HepG2 (cell line): ENCODE measurements around the gene ITGB2. TPM values are rescaled to one million over a fixed set of nuclear protein-coding genes. Genes with fewer than 3 reads are reported as not detected.

Source experiments
- AGO2 ChIP-seq: fragments of 200-400 bp; formaldehyde crosslinking; optimal IDR thresholded peaks from 2 replicates; pipeline ENCODE3; 2017; ENCODE audit warnings: mild to moderate bottlenecking, low read depth, low read length, moderate library complexity
- FOXA1 ChIP-seq, 2 experiments: fragments of 450-650 bp in 1 of 2; sonication (generic) in 1 of 2; formaldehyde crosslinking in 1 of 2; IDR thresholded peaks; 2 replicates each; pipeline versions ENCODE4 v1.4.0 to v1.6.1; 2016 to 2020; ENCODE audit warnings: missing genetic modification reagents in 1 of 2
- KDM3A ChIP-seq: IDR thresholded peaks from 2 replicates; pipeline ENCODE4 v1.6.1; 2018; ENCODE audit warnings: low read depth, missing compliant biosample characterization
- KLF16 ChIP-seq, 2 experiments: sonication (generic) in 1 of 2; formaldehyde crosslinking in 1 of 2; IDR thresholded peaks; 2 replicates each; pipeline versions ENCODE4 v1.6.1 to v1.8.0; 2016 to 2023; ENCODE audit warnings: missing genetic modification reagents in 2 of 2, missing compliant biosample characterization in 1 of 2
- KMT2B ChIP-seq: IDR thresholded peaks from 2 replicates; pipeline ENCODE4 v1.6.1; 2016; ENCODE audit warnings: missing genetic modification reagents, missing compliant biosample characterization
- NCOA5 ChIP-seq: sonication (generic); formaldehyde crosslinking; IDR thresholded peaks from 2 replicates; pipeline ENCODE4 v1.4.0; 2020; ENCODE audit warnings: missing genetic modification reagents
- NR2C2 ChIP-seq: sonication (generic); formaldehyde crosslinking; IDR thresholded peaks from 2 replicates; pipeline ENCODE4 v1.4.0; 2020; ENCODE audit warnings: missing genetic modification reagents, mild to moderate bottlenecking, moderate library complexity, borderline replicate concordance
- SRSF9 ChIP-seq: fragments of 200-400 bp; formaldehyde crosslinking; IDR thresholded peaks from 2 replicates; pipeline ENCODE4 v1.6.1; 2018; ENCODE audit warnings: borderline replicate concordance, mild to moderate bottlenecking, low read depth, low read length; ENCODE audit not compliant: insufficient read depth, poor library complexity, severe bottlenecking
- XRCC5 ChIP-seq: fragments of 200-400 bp; formaldehyde crosslinking; optimal IDR thresholded peaks from 2 replicates; pipeline ENCODE3; 2017; ENCODE audit warnings: mild to moderate bottlenecking, low read length
- YEATS4 ChIP-seq: sonication (generic); formaldehyde crosslinking; IDR thresholded peaks from 2 replicates; pipeline ENCODE4 v1.4.0; 2020; ENCODE audit warnings: missing genetic modification reagents, borderline replicate concordance
- YY1 ChIP-seq: IDR thresholded peaks from 2 replicates; pipeline ENCODE4 v1.6.1; 2011; ENCODE audit warnings: low read length, low read depth, moderate library complexity, mild to moderate bottlenecking; ENCODE audit not compliant: insufficient read depth, insufficient replicate concordance
- ZBTB3 ChIP-seq: sonication (generic); formaldehyde crosslinking; IDR thresholded peaks from 2 replicates; pipeline ENCODE4 v1.4.0; 2020; ENCODE audit warnings: low read depth, mild to moderate bottlenecking, moderate library complexity, missing genetic modification reagents, borderline replicate concordance
- ZNF530 ChIP-seq: sonication (generic); formaldehyde crosslinking; IDR thresholded peaks from 2 replicates; pipeline ENCODE4 v1.5.0; 2020; ENCODE audit warnings: low read depth, mild to moderate bottlenecking, missing genetic modification reagents
- ZNF552 ChIP-seq: sonication (generic); formaldehyde crosslinking; IDR thresholded peaks from 2 replicates; pipeline ENCODE4 v1.9.0; 2022; ENCODE audit warnings: missing genetic modification reagents, mild to moderate bottlenecking, borderline replicate concordance
- polyA plus RNA-seq, 8 experiments: library from polyadenylated mRNA; depleted of rRNA in 3 of 8; stranded (reverse) in 7 of 8; unstranded in 1 of 8; fragments of >200 nt; fragmentation: Illumina TruSeq in 4 of 8; extraction: Trizol in 4 of 8; gene quantifications; 2 replicates each; pipeline versions ENCODE4 v1.2.1 to v1.2.3, GENCODE V29; 2011 to 2016; ENCODE audit warnings: low read depth in 4 of 8, missing spikeins in 1 of 8, mixed read lengths in 1 of 8; ENCODE audit not compliant: insufficient read depth in 1 of 8
- total RNA-seq, 5 experiments: library from RNA; depleted of rRNA; stranded (reverse); fragments of >200 nt; fragmentation: Illumina TruSeq; extraction: Trizol; gene quantifications; 2 replicates each; pipeline ENCODE4 v1.2.3, GENCODE V29; 2016; ENCODE audit warnings: low read depth in 1 of 5
- TF ChIP-seq, protein P1 (sequence below): fragments of 450-650 bp; IDR thresholded peaks from 2 replicates; pipeline ENCODE4 v1.6.1; 2016
- TF ChIP-seq, protein P2 (sequence below): IDR thresholded peaks from 2 replicates; pipeline ENCODE4 v1.6.1; 2016; ENCODE audit warnings: low read depth, control low read depth
- TF ChIP-seq, protein P3 (sequence below): sonication (generic); formaldehyde crosslinking; IDR thresholded peaks from 2 replicates; pipeline ENCODE4 v1.8.1; 2023; ENCODE audit warnings: missing genetic modification reagents, inconsistent platforms, borderline replicate concordance
- TF ChIP-seq, protein P4 (sequence below): sonication (generic); formaldehyde crosslinking; IDR thresholded peaks from 2 replicates; pipeline ENCODE4 v1.4.0; 2020; ENCODE audit warnings: missing genetic modification reagents, borderline replicate concordance
- TF ChIP-seq, protein P5 (sequence below): sonication (generic); formaldehyde crosslinking; IDR thresholded peaks from 2 replicates; pipeline ENCODE4 v1.4.0; 2020; ENCODE audit warnings: low read depth, missing genetic modification reagents

Gene ITGB2
- total and polyA plus RNA-seq, 2 of the 13 experiments (the other 11 are each of a cell fraction or from before 2014, with no cell fraction given): 4.2 to 18.0 TPM

DNA sequence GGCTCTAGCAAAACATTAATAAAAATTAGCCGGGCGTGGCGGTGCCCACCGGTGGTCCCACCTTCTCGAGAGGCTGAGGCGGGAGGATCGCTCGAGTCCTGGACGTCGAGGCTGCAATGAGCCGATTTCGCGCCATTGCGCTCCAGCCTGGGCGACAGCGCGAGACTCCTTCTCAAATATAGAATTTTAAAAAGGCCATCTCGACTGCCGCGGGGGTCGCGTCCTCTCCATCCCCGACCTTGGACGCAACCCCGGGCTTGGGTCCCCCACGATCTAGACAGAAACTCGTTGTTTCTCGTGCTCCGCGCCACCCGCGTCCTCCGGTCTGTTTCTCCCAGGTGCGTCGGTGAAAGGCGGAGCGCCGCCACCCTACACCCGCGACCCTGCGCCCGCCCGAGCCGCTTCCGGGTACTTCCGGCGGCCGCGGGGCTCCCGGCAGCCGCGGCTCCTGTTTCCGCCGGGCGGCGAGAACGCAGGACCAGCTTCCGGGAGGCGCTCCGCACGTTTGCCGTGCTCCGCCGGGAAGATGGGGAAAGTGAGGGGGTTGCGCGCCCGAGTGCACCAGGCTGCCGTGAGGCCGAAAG, 18.9 kb upstream of the ITGB2 start, which contains the start of gene SLX9 (continued):
- TF ChIP-seq SRSF9: no peak
- TF ChIP-seq KLF16 (CRISPR knock-in tag; IDR thresholded peaks at IDR 0.05): peak in 1 of 2 experiments; percentile 97; a peak in 2 of 4 replicates
- TF ChIP-seq KDM3A: peak; percentile 87
- no peak for TF ChIP-seq ZNF552 (CRISPR knock-in tag)
- no peak for TF ChIP-seq AGO2
- TF ChIP-seq, protein P1, sequence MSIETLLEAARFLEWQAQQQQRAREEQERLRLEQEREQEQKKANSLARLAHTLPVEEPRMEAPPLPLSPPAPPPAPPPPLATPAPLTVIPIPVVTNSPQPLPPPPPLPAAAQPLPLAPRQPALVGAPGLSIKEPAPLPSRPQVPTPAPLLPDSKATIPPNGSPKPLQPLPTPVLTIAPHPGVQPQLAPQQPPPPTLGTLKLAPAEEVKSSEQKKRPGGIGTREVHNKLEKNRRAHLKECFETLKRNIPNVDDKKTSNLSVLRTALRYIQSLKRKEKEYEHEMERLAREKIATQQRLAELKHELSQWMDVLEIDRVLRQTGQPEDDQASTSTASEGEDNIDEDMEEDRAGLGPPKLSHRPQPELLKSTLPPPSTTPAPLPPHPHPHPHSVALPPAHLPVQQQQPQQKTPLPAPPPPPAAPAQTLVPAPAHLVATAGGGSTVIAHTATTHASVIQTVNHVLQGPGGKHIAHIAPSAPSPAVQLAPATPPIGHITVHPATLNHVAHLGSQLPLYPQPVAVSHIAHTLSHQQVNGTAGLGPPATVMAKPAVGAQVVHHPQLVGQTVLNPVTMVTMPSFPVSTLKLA: no peak; the same call in 1 of the 2 replicates
- TF ChIP-seq, protein P2, sequence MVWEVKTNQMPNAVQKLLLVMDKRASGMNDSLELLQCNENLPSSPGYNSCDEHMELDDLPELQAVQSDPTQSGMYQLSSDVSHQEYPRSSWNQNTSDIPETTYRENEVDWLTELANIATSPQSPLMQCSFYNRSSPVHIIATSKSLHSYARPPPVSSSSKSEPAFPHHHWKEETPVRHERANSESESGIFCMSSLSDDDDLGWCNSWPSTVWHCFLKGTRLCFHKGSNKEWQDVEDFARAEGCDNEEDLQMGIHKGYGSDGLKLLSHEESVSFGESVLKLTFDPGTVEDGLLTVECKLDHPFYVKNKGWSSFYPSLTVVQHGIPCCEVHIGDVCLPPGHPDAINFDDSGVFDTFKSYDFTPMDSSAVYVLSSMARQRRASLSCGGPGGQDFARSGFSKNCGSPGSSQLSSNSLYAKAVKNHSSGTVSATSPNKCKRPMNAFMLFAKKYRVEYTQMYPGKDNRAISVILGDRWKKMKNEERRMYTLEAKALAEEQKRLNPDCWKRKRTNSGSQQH (CRISPR knock-in tag): peak; percentile 76; the same call in 1 of the 2 replicates
- TF ChIP-seq FOXA1 (IDR thresholded peaks at IDR 0.05): no peak
- no peak; the same call in 1 of the 2 replicates for TF ChIP-seq FOXA1 (CRISPR knock-in tag; IDR thresholded peaks at IDR 0.05)
- TF ChIP-seq ZNF530 (CRISPR knock-in tag): no peak
- TF ChIP-seq ZBTB3 (CRISPR knock-in tag): no peak
- TF ChIP-seq, protein P3, sequence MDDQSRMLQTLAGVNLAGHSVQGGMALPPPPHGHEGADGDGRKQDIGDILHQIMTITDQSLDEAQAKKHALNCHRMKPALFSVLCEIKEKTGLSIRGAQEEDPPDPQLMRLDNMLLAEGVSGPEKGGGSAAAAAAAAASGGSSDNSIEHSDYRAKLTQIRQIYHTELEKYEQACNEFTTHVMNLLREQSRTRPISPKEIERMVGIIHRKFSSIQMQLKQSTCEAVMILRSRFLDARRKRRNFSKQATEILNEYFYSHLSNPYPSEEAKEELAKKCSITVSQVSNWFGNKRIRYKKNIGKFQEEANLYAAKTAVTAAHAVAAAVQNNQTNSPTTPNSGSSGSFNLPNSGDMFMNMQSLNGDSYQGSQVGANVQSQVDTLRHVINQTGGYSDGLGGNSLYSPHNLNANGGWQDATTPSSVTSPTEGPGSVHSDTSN: no peak
- TF ChIP-seq, protein P4, sequence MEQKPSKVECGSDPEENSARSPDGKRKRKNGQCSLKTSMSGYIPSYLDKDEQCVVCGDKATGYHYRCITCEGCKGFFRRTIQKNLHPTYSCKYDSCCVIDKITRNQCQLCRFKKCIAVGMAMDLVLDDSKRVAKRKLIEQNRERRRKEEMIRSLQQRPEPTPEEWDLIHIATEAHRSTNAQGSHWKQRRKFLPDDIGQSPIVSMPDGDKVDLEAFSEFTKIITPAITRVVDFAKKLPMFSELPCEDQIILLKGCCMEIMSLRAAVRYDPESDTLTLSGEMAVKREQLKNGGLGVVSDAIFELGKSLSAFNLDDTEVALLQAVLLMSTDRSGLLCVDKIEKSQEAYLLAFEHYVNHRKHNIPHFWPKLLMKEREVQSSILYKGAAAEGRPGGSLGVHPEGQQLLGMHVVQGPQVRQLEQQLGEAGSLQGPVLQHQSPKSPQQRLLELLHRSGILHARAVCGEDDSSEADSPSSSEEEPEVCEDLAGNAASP (CRISPR knock-in tag): peak; percentile 55
- TF ChIP-seq XRCC5: peak; percentile 98
- TF ChIP-seq NR2C2 (CRISPR knock-in tag): peak; percentile 94
- TF ChIP-seq KMT2B (CRISPR knock-in tag): peak; percentile 91
- no peak for TF ChIP-seq NCOA5 (CRISPR knock-in tag)
- peak; percentile 89 for TF ChIP-seq YY1
- TF ChIP-seq, protein P5, sequence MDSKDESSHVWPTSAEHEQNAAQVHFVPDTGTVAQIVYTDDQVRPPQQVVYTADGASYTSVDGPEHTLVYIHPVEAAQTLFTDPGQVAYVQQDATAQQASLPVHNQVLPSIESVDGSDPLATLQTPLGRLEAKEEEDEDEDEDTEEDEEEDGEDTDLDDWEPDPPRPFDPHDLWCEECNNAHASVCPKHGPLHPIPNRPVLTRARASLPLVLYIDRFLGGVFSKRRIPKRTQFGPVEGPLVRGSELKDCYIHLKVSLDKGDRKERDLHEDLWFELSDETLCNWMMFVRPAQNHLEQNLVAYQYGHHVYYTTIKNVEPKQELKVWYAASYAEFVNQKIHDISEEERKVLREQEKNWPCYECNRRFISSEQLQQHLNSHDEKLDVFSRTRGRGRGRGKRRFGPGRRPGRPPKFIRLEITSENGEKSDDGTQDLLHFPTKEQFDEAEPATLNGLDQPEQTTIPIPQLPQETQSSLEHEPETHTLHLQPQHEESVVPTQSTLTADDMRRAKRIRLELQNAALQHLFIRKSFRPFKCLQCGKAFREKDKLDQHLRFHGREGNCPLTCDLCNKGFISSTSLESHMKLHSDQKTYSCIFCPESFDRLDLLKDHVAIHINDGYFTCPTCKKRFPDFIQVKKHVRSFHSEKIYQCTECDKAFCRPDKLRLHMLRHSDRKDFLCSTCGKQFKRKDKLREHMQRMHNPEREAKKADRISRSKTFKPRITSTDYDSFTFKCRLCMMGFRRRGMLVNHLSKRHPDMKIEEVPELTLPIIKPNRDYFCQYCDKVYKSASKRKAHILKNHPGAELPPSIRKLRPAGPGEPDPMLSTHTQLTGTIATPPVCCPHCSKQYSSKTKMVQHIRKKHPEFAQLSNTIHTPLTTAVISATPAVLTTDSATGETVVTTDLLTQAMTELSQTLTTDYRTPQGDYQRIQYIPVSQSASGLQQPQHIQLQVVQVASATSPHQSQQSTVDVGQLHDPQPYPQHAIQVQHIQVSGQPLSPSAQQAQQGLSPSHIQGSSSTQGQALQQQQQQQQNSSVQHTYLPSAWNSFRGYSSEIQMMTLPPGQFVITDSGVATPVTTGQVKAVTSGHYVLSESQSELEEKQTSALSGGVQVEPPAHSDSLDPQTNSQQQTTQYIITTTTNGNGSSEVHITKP (CRISPR knock-in tag): 0 out of 2 replicates have a peak, but pooled peaks have one; percentile 37
- TF ChIP-seq YEATS4 (CRISPR knock-in tag): peak; percentile 94
